NOMO-1 treated with DMSO at 0.1 percent for 48 hours (cell line): Measurements from ENCODE around the gene KIF1A.
"Not testable (repeated sequence)": the region's sequence is repeated elsewhere in the genome, so short reads cannot be mapped to it uniquely, and the experiment has no call there.

Source experiments
- DNase-seq: peaks from one replicate; lab custom pipeline; 2025; ENCODE audit not compliant: unreplicated experiment; lab: John Stamatoyannopoulos, UW

The KIF1A gene

DNA sequence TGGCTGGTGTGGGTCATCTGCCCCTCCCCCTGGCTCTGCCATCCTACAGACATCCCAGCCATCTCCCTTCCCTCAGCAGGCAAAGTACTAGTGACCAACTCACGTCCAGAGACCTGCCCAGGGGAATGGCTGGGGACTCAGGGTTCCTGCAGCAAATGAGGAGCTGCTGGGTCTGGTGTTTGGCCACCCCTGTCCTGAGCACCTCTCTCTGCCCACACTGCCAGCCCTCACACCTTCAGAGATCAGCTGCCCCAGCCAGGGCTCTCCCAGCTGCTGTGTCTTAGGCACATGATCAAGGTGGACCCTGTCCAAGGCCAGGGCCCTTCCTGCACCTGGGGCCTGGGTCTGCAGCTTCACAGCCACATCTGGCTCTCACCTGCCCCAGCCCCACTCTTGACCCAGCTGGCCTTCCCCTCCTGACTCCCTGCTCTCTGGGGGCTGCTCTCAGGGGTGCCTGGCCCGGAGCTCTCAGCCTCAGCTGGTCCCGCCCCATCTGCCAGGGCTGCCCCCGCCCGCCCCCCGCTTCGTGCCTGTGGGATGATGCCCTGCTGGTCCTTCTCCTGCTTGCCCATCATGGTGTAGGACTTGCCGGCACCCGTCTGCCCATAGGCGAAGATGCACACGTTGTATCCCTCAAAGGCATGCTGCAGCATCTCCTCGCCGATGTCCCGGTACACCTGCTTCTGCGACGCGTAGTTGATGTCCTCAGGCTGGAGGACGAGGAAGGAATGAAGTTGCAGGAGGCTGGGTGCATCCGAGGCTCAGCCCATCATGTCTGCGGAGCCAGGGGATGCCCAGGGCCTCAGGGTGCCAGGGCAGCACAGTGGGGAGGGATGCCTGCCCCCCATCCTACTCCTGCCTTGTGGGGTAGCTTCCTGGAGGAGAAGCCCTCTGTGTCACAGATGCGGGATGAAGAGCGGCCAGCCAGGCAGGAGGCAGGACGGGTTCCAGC lies 32.2 kb downstream of the KIF1A start:
- no peak for DNase-seq

DNA sequence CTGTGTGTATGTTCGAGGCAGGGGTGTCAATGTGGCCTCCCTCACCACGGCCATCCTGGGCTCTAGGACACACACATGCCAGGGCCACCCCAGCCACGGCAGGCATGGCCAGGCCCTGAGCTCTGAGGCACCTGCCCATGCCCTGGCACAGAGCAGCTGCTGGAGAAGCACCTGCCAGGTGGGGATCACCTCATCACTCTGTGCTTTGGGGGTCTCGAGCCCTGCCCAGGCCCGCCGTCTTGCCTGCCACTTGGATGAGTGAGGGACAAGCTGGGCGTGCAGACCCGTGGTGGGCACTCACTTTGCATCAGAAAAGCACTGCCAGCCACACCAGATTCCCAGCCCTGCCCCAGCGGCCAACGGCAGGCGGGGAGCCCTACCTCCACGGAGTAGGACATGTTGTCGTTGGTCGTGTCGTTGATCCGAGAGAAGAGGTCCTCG lies 33.1 kb downstream of the KIF1A start:
- DNase-seq = no peak

DNA sequence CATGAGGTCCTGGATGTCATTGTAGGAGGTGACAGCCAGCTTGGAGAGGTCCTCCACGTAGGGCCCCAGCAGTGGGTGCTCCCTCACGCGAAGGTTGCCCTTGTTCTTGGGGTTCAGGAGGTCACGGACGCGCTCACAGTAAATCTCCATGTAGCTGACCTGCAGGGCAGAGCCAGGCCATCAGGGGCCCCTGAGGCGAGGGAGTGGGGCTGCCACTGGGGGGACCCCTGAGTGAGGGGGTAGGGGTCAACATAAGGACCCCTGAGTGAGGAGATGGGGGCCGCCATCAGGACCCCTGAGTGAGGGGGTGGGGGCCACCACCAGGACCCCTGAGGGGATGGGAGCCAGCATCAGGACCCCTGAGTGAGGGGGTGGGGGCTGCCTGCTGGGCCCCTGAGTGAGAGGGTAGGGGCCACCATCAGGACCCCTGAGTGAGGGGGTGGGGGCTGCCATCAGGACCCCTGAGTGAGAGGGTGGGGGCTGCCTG lies 33.6 kb downstream of the KIF1A start:
- DNase-seq = no peak

DNA sequence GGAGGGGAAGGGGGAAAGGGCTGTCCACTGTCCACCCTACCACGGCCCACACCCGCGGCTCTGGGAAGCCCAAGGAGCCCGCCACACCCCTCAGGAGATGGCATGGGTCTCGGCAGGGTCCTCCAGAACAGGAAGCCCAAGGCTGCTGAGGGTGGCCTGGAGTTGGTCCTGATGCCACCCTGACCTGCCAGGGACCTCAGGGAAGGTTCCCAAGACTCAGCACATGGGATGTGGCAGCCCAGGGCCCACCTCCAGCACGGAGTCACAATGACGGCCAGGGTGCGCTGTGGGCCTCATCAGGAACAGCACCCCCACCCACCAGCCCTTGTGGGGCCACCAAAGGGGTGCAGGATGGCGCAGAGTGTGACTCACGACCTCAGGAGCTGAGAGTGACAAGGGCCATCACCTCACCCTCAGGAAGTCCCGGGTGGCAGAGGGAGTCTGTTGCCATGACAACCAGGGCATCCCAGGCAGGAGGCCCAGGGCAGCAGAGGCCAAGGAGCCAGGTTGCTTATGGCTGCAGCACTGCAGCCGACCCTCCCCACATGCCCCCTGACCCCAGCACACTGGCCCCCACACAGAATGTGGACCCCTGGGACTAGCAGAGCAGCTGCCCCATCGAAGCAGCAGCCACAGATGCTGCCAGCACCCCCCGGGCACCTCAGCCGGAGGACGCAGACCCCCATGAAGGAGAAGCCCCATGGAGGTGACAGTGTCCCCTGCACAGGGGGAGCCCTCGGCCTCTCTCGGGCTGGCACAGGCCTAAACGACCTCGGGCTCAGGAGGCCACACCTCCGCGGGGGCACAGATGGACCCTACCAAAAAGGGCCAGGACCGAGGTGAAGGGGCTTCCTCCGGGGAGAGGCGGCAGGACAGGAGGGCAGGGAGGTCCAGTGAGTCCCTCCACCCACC lies 34.3 kb downstream of the KIF1A start:
- no peak for DNase-seq

DNA sequence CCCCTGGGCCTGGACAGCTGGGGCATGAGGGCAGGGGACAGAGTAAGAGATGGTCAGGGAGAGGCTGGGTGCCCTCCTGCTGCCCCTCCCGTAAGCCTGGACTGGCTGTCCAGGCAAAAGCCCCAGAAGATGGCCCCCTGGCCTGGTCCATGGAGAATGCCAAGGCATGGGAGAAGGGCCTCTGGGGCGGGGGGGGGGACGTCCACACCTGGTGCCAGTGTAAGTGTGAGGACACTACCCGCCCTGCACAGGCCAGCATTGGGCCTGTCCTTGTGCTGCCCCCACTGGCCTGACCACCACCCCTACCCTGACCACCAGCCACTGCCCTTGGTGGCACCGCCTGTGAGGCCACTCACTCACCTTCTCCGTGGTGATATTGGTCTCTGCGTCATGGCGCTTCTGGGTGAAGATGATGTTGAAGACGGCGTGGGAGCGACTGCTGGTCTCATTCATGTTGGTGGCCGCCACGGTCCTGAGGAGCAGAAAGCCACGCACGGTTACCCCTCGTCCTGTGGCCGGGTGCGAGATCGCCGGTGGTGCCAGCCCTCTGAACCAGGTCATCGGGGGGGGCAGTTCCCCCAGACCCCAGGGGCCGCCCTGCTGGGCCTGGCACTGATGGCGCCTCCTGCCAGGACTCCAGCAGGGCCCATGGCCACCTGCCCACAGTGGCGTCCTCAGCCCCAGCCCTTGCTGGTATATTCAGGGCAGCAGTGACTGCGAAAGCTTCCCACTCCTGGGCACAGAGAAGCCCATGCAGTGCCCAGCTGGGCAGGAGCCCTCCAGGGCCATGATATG lies 35.2 kb downstream of the KIF1A start:
- DNase-seq = no peak

DNA sequence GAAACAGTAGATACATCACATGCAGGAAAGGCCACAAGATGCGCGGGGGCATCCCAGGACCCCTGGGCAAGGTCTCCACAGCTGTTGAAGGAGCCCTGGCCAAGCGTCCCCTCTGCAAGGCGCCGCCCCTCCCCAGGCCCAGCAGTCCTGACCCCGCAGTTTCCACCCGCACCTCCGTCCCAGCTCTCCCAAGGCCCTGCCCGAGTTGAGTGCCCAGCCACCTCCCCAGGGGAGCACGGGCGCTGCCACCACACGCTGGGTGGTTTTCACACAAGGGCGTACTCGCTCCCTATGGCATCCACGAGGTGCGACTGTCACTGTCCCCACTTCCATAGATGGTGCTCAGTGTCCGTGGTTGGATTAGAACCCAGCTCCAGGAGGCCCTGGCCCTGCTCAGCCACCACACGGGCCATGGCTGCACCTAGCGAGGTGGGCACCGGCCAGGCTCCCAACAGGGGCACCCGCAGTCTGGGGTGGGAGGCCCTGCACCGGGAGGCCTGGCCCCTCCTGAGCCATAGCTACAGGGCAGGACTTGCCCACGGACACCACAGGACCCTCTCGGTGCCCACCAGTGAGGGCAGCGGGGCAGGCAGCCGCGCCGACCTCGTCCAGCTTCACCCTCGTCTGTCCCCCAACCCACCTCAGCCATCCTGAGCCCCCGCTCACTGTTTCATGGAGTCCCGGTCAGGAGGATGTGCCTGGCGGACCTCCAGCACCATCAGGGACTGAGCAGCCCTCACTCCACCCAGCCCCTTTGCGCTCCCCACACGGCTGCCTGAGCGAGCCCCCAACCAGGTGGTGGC lies 36.0 kb downstream of the KIF1A start:
- DNase-seq = no peak

DNA sequence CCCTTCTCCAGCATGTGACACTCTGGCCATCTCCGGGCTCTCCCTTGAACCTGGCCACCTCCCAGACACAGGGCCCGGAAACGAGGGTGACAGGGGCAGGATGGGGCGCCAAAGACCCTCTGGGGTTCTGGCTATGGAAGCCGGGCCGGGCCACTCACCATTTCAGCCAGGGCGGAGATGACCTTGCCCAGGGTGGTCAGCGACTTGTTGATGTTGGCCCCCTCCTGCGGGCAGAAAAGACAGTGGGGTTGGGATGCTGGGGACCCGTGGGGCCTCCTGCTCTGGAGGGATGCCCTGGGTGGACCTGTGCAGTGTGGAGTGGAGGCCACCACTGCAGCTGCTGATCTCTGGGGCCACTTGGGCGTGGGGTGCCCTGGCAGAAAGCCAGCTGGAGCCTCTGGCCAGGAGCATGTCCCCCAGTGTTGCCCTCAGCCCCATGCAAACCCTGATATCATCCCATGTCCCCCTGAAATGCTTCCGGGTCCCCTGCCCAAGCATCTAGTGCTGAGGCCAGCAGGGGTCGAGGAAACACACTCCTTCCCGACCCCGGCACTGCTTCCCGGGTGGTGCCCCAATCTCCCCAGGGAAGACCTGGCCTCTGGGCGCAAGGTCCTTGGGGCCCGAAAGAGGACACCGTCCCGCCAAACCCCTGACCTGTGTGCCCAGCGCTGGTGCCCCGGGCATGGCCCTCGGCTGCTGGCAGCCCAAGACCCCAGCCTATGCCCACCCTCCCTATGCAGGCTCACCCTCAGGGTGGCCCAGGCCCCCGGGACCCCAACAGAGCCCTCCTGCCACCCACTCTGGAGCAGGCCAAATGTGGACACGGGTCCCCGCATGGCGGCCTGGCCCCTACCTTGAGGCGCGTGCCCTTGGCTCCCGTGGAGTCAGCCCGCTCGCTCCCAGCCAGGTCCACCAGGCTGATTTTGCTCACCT lies 36.9 kb downstream of the KIF1A start:
- no peak for DNase-seq

DNA sequence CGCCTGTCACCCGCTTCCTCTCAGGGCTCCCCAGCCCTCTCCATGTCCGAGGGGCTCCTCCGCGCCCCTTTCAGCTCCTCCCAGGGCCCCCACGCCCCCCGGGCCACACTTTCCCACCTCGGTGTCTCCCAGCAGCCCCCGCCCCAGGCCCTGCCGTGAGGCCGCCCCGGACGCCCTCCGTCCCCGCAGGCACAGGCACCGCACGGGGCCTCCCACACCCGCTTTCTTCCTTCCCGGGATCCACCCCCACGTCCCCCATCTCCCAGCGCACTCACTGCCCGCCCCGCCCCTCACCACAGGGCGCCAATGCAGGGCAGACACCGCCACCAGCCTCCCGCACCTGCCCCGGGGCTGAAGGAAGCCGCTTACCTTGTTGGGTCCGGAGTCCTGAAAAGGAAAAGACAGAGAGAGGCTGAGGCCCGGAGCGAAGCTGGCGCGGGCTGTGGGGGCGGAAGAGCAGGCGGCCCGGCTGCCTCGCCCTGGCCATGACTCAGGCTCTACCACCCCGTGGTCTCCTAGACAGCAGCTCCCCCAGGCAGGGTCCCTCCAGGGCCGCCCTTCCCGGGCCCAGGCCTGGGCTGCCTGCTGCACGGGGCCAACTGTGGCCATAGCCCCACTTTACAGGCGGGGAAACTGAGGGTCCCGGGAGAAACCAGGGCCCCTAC lies 37.7 kb downstream of the KIF1A start:
- DNase-seq = no peak

DNA sequence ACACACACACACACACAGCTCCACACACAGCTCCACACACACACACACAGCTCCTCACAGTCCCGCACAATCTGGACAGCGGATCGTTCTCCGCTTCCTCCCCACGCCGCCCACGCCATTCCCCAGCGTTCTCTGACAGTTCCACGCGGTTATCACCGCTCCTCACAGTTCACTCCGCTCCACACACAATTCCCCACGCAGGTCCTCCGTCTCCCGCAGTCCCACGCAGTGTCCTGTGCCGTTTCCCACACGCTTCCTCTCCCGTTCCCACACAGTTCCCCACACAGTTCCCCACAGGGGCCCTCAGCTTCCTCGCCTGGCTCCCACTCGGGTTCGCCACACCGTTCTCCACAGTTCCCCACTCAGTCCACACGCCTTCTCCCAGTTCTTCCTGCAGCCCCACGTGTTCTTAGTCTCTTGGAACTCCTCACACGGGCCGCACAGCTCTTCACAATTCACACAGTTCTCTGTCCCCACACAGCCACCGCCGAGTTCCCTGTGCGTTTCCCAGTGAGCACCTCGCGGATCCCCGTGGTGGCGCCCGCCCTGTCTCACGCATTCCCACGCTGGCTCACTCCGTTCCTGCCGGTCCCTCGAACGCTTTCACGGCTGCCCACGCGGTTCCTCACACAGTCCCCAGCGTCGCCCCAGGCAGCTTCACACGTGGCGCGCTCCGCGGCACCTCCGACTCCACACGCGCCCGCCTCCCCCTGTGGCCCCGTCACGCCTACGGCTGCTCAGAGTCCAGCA lies 38.4 kb downstream of the KIF1A start:
- no peak for DNase-seq

DNA sequence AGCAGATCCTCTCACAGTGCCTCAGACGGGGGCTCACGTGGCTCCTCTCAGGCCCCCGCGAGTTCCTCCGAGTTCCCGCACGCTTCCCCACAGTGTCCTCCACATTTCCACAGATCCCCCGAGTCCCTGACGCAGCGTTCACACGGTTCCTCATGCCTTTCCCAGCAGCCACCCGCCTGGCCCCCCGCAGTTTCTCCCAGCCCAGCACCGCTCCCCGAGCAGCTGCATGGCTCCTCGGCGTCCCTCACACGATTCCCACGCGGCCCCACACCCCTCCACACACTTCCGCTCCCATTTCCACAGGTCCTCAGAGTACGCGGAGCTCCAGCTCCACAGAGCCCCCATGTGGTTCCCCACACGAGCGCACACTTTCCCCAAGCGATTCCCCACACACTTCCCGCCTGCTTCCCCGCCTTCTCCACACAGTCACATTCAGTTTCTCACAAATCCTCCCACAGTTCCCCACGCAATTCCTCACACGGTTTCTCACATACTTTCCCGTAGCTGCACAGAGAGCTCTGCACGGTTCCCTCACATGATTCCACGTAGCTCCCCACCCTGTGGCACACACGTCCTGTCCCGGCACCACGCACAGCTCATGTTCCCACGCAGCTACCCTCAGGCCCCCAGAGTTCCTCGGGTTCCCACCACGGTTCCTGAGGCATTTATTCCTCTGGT lies 39.9 kb downstream of the KIF1A start:
- no peak for DNase-seq

DNA sequence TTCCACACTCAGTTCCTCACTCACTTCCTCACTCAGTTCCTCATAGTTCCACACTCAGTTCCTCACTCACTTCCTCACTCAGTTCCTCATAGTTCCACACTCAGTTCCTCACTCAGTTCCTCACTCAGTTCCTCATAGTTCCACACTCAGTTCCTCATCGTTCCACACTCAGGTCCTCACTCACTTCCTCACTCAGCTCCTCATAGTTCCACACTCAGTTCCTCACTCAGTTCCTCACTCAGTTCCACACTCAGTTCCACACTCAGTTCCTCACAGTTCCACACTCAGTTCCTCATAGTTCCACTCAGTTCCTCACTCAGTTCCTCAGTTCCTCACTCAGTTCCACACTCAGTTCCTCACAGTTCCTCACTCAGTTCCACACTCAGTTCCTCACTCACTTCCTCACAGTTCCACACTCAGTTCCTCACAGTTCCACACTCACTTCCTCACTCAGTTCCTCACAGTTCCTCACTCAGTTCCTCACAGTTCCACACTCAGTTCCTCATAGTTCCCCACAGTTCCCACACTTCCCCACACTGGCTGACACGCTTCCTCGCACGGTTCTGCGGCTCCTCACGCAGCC lies 40.7 kb downstream of the KIF1A start:
- not testable (repeated sequence) for DNase-seq

DNA sequence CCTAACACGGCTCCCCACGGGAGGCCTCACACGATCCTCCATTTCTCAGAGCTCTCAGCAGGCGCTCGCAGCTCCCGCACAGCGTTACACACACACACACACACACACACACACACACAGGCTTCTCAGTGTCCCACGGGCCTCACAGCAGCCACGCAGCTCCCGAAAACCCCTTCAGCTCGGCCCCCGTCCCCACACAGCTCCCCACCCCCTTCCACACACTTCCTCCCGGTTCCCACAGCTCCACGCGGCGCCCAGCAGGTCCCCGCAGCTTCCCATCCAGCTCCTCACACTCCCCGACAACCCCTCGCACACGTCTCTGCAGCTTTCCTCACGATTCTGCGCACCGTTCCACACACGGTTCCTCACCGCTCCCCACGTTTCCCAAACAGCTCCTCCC lies 41.6 kb downstream of the KIF1A start:
- DNase-seq = no peak

DNA sequence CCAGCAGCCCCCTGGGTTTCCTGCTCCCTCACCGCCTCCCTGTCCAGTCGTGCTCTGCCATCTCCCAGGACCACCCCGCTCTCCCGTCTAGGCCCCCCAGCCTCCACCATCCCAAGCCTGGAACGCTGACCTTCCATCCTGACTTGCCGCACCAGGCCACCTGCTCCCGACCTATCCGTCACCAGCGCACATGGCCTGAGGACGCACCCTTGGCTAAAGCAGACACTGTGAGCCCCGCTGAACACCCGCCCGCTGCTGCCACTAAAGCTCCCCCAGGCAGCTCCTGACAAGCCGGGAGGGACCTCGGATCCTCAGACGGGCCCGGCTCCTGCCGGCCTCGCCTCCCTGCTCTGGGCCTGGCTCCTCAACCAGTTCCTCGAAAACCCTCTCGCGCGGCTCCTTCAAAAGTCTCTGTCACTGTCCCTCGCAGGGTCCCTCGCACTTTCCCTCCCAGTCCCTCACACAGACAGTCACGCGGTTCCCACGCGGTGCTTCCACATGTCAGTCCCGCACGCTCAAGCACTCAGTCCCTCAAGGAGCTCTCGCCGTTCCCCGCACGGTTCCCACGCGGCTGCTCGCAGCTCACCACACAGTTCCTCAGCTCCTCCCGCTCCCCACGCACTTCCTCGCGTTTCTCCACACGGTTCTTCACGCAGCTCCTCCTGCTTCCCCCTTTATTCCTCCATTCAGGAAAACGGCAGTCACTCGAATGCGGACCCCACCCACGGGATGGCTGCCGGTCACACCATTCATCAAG lies 42.4 kb downstream of the KIF1A start:
- no peak for DNase-seq

DNA sequence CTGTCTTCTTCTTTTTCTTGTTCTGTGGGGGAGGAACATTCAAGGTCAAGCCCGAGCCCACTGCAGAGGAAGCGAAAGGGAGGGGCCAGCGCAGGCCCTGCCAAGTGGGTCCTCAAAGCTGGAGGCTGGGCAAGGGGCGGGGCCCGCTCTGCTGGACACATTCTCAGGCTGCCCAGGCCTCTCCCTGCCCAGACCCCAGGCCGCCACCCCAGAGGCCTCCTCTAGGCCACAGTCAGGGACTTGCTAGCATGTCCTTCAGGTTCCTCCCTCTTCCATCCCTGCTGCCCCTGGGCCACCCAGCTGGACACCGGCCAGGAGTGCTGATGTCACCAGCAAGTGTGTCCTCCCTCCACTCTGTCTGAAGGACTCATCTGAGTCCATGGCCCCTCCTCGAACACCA lies 44.1 kb downstream of the KIF1A start:
- no peak for DNase-seq

DNA sequence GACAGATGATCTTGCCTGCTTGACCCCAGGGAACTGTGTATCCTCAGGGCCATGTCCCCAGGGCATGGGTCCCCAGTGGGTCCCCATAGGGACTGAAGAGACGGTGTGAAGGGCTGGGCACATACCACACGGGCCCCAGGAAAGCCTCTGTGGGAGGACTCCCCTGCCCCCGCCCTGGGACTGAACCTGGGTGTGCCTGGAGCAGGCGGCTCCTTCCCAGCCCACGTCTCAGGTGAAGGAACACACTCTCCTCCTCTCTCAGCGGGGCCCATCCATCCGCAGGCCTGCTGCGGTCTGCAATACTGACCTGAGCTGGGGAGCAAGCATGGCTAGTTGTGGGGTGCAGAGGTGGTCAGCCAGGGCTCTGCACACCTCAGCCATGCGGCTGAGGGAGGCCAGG lies 45.2 kb downstream of the KIF1A start:
- DNase-seq = no peak

DNA sequence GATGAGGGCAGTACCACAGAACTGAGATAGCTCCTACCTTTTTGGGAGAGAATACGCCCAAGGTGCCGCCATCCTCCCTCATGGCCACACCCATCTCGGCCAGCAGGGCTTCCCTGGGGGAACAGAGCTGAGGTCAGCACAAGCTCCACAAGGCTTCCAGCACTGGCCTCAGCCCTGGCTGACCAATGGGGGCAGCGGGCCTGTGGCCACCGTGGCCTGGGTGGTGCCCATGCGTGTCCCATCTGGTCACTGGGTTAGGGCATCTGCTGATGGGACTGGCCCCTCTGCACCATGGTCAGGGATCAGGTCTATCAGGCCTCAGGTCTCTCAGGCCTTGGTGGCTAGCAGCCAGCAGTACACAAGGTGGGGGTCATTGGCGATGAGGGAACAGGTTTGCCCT lies 50.9 kb downstream of the KIF1A start:
- DNase-seq = no peak
